HG03066 (cell line): ENCODE measurements around the gene DTNBP1.

Experiments
- ATAC-seq: cut with Tn5 transposase; IDR thresholded peaks from one replicate; pipeline ENCODE4 v1.9.1; 2021; ENCODE audit warnings: low read depth; ENCODE audit not compliant: unreplicated experiment

Gene DTNBP1, protein sequence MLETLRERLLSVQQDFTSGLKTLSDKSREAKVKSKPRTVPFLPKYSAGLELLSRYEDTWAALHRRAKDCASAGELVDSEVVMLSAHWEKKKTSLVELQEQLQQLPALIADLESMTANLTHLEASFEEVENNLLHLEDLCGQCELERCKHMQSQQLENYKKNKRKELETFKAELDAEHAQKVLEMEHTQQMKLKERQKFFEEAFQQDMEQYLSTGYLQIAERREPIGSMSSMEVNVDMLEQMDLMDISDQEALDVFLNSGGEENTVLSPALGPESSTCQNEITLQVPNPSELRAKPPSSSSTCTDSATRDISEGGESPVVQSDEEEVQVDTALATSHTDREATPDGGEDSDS

DNA sequence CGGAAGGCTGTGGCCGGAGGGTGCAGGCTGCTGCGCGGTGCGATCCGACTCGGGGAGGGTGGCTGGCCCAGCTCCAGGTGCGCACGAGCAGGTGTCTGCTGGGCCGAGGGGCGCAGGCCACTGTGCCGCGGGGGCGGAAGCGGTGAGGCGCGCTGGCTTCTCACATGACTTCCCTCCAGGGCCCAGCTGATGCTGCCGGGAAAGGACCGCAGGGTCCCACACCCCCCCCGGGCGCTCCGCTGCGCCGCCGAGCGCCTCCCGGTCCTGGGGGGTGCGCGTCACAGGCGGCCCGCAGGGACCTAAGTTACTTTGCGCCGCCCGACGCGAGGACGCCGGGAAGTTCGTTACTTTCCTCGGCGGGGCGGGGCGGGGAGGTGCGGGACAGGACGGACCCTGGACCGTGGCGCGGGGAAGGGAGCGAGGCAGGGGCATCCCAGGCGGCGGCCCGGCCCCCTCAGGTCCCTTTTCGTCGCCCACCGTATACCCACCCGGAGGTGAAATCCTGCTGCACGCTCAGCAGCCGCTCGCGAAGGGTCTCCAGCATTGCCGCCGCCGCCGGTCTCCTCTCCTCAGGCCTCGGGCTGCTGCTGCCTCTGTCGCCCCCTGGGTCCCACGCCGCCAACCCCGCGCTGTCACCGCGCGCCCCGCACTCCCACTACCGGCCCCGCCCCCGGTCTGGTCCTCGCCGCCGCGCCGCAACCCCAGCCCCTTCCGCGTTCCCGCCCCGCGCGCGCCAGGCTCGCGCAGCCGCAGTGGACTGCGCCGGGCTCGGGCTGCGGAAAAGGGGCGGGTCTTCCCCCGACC is at the start of gene DTNBP1:
TSS of gene DTNBP1 (minus strand) at position 703 of the 804 bp plus-strand sequence. CDS start at position 544, 159 bp downstream.
- peak; percentile 69 for ATAC-seq

DNA sequence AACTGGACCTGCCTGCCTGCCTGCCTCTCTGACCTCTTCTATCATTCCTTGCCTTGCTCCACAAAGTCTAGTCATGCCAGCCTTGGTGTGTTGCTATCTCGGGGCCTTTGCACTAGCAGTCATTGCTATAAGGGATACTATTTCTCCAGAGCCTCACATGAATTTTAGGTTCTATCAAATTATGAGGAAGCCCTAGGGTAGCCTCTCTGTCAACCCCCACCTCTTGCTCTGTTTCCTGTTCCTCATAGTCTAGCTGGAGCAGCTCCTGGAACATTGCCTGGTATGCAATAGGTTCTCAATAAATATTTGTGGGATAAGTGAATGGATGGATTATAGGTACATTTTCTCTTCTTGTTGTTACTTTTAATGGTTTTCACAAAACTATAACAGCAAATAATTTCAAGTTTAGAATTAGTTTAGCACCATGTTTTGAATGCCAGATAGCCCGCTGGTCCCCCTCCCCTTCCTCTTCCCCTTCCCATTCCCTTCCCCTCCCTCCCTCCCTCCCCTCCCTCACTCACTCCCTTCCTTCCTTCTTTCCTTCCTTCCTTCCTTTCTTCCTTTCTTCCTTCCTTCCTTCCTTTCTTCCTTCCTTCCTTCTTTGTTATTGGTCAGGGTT is 46.9 kb upstream of the DTNBP1 start:
- no peak for ATAC-seq

DNA sequence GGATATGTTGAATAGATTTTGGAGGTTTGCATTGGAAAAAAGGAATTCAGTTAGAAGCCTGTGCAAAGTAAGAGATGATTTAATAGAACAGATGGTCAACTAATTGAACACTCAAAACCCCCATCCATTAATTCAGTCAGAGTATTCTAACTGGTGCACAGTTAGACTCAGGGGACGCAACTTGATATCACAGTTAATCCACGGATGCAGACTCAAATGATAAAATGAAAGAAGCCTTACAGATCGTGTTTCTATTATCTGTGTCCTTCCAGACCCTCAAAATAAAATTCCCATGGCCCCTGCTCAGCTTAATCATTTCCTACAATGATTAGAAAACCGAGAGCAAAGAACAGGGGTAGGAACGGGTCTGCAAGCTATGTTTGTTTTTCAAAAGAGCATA is 45.4 kb upstream of the DTNBP1 start:
- ATAC-seq: no peak

DNA sequence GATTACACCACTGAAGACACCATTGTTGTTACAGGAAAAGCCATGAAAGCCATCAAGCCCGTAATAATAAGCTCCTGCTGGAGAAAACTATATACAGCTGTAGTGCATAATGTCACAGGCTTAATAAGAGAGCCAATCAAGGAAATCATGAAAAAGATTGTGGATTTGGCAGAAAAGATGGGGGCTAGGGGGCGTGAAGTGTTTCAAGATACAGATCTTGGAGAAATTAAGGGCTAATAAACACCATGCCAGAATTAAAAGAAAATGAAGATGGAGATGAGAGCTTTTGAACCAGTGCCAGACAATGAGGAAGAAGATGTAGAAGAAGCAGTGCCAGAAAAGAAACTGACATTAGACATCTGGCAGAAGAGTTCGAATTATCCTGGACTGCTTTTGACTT is 43.2 kb upstream of the DTNBP1 start:
- no peak for ATAC-seq

DNA sequence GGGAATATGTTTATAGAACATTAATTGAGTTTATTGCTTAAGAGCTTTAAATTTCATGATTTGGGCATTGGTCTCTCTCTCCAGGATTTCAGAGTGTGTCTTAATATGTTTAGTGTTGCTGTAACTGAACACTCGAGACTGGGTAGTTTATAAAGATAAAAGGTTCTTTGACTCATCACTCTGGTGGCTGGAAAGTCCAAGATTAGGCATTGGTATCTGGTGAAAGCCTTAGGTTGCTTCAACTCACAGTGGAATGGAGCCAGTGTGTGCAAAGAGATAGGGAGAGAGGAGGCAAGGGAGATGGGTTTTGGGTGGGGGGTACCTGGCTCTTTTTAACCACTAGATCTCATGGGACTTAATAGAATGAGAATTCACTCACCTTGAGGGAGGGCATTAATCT is 35.6 kb upstream of the DTNBP1 start:
- ATAC-seq: no peak

DNA sequence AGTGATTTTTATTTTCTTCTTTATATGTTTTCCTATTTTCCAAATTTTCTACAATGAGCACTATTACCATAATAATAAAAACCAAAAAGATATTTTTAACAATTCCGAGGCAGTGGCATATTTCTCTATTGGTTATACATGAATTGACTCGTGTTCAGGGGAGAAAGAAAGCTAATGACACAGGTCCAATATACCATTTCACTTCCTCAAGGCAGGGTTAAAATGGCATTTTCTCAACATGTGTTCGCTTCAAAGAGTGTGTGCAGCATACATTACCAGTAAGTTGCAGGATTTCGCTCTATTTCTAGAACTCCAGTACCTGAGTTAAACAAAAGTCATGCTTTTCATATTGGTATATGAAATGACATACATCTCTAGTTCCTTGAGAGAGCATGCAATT is 35.1 kb upstream of the DTNBP1 start:
- ATAC-seq: no peak

DNA sequence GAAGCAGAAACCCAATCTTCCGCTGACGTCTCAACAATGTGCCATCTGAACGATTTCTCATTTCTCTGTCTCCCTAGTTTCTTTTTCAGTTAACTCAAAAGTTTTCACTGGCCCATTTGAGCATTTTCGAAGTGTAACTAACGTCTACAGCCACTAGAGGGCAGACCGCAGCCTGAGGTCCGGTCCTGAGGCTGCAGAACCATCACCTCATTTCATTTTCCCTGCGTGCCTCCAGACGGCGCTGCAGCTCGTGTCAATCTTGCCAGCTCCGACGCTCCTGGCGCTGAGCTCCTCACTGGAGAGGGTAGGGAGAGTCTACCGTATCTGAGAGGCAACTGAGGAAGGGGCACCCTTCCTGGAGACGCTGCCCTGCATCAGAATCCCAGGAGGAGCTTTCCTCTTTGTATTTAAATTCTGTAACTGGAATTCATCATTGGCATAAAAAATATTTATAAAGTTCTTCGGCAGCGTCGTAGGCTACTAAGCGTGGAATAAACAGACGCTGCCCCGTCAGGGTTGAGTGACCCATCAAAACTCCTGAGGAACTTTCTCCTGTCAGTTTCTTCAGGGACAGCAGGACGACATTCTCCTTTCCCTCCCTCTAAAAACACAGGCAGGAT is 28.5 kb upstream of the DTNBP1 start:
- peak; percentile 98 for ATAC-seq

DNA sequence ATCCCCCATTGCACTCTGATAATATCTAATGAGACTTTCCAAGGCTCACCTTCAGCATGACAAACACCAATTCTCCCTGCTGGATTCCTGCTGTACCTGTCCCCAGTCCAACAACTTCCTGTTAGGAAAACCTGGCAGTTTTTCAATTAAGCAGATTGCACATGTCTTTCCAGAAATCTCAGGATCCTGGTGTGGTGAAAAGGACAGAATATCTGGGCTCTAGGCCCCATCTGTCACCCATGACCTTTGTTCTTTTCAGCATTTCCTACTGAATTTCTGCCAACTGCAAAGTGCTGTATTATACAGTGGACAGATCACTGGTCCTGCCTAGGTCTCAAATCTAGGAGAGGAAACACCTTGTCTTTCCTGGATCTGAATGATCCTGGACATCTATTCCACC is 27.7 kb upstream of the DTNBP1 start:
- no peak for ATAC-seq

DNA sequence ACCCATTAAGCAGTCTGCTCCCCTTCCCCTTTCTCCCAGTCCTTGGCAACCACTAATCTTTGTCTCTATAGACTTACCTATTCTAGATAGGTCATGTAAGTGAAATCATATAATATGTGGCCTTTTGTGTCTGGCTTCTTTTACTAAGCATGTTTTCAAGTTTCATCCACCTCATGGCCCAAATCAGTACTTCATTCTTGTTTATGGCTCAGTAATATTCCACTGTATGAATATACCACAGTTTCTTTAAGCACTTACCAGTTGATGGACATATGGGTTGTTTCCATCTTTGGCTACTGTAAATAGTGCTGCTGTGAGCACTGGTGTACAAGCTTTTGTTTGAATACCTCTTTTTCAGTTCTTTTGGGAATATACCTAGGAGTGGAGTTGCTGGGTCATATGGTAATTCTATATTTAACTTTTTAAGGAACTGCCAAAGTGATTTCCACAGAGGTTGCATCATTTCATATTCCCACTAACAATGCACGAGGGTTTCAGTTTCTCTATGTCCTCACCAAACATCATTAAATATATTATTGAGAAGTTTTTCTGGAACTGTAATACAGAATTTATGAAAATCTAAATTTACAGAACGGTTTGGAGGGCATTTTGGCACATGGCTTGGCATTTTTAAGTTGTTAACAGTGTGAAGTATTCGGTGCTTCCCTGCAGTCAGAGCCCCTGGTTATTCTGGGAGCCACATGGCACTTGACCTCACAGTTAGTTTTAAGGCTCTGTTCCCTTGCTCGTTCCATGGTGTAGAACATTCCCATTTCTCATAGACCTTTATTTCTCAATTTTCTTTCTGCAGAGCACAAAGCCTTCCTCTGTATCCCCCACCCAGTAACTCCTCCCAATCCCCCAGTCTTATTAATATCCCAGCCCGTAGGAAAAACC is 27.0 kb upstream of the DTNBP1 start:
- ATAC-seq: no peak

DNA sequence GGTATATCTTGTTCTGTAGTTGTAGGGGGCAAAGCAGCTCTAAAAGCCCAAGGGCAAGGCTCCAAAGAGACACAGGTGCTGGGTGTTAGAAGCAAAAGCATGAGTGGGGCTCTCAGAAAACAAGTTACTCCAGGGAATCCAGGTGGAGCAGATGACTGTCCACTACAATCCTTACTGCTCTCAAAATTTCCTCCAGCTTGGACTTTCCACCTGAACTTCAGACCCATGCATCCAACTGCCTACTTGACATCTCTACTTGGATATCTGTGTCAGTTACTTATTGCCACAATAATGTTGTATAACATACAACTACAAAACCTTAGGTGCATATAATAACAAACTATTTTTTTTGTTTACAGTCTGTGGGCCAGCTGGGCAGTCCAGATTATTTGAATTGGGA is 22.8 kb upstream of the DTNBP1 start:
- ATAC-seq: no peak

DNA sequence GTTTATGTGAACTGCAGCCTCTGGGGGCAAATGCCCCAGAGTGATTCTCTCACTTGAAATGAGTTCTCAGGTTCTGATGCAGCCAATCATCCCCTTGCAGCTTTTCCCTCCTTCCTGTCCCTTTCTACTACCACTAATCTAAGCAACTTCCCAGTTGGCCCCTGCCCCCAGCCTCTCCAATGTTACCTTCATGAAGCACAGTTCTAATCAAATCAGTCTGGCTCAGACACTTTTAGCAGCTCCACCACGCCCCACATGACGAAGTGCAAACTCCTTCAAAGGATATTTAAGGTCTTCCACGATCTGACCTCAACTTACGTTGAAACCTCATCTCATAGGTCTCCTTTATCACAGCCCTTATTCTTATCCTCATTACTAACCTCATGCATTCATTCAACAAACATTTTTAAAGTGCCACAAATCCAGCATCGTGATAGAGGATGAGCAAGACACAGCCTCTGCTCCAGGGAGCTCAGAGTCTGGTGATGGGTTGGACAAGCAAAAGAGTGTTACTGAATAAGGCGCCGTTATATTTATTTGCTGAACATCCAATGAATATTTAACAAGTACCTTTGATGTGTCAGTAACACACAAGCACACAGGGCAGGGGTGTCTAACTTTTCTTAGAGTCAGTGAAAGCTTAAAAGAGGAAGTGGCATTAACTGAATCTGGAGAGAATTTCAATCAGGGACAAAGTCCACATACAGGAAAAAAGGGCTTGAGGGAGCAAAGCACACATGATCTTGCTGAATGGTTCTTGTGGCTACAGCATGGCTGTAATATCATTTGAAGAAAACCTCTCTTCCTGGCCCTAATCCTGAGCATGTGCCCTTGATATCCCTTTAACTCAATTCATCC is 20.4 kb upstream of the DTNBP1 start:
- no peak for ATAC-seq

DNA sequence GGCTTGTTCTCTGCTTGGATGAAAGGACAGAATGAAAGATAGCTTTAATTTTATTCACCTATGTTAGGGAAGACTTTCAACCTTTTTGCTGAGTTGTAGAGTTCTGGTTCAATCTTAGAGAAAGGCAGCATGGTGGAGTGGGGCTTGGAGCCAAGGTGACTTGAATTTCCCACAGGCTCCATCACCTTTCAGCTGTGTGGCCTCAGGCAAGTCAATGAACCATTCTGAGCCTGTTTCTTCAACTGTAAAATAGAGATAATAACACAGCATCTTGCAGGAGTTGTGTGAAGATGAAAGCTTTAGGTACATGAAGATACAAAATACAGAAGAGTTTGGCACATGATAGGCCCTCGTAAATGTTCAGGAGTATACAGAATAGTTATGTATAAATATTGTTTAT is 19.1 kb upstream of the DTNBP1 start:
- no peak for ATAC-seq

DNA sequence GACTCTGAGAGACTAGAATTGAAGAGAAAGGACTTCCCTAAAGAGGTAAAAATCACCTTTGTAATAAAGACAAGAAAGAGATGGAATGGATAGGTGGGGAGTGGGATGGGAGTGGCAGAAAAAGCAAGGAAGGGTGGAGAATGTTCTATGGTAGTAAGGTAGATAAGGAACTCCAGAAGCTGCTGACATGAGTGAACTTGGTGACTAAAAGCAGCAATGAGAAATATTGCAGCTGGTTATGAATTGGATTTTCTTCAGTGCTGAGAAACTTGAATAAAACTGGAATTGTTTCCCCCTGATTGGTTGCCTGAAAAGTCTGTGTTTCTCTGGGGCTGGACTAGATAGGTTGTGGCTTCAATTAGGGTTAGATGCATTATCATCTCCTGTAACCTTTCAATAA is 15.7 kb upstream of the DTNBP1 start:
- no peak for ATAC-seq

DNA sequence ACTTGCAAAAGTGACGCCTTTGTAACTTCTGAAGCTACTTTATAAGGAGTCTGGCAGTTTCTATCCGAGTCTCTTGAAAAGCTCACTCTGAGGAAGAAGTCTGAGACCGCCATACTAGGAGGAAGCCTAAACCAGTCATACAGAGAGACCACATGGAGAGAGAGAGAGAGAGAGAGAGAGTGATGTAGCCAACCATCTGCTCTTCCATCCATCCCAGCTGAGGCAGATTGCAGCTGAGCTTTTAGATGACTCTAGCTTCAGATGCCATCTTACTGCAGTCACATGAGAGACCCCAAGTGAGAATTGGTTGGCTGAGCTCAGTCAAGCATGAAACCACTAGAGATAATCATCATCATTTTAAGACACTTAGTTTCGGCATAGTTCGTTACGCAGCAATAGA is 15.0 kb upstream of the DTNBP1 start:
- no peak for ATAC-seq

DNA sequence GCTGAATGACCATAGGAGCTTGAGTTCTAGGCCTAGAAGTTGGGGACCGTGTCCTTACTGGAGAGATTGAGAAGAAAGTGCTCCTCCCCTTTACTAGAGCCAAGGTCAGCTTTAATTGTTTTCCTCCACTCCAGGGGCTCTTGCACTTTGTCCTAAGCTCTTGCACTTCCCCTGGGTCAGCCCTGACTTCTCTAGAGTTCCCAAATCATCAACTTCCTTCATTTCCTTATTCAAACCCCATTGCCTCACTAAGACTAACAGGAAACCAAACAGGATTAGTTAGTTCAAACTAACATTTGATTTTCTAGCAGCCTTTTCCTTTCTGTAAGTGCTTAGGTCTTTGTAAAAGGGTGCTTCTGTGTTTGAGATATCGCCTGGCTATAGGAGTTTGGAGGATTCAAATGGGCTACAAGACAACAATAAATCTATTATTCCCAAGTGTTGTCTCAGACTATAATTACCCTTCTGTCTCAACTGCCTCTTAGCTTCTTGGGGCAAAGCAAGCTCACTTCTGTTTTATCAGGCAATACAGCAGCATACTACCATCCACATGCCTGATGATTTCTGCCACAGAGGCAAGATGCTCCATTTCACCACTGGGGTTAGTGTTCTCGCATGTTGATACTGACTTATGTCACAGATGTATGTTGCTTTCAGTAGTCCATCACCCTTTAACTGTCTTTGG is 12.8 kb upstream of the DTNBP1 start:
- ATAC-seq: no peak

DNA sequence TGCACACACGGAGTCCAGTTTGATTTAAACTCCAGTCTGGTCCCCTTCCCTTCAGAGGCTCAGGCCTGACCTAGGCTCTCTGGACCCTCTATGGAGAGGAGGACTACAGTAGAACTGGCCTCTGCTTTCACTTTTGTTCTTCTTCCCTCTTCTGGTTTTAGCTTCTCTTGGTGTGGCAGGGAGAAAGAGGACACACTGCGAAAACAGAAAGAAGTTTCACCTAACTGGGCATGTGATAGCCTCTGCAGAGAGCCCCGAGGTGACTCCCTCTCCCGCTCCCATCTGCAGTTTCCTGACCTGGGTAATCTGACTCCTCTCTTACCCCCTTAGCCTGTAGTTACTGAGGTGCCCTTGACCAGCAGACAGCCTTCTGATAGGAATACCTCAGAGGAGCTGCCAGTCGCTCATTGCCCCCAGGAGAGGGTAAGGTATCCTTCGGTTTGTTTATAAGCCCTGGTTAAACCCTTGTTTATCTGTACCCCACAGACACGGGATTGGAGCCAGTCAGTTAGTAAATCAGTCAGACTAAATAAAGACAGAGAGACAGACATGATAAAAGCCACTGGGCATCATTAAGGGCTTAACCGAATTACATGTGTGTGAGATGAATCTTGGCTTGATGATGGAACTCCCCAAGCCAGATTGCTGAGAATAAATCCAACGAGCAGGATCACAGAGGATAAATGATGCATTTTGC is 12.0 kb upstream of the DTNBP1 start:
- no peak for ATAC-seq

DNA sequence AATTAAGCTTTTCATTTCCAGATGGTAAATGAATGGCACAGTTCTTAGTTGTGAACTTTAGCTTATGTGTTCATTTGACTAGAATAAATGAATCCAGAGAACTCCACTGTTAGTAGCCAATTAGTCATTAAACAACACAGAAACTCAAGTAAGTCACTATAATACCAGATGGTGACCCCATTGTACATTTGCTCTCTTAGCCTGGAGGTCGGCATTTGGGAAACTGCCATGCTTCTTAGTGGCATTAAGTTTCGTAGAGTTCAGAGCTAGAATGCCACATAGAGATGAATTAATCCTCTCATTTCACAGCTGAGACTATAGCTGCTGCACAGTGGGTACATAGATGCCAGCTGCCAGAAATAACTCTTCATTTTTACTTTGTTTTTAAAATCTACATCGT is 10.8 kb upstream of the DTNBP1 start:
- no peak for ATAC-seq

DNA sequence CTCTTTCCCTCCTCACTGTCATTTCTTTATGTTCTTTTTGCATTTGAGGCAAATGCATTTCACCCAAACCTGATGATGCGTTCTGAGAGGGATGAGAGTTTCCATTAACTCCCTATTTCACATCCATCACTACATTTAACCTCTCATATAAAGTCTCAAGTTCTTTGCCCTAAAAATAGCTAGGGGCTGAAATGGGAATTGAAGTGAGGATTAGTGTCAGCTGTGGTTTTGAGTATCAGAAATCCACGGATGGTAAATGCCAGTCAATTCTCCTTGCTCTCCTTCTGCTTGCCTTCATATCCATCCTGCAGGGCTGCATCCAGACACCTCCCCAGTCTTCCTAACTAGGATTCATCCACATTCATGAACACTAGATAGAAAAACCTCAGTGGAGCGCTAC is 10.0 kb upstream of the DTNBP1 start:
- ATAC-seq: no peak
